Thyroid gland (tissue), 4 donors: ENCODE data around the gene ADAMTS4. TPM values are rescaled to one million over a fixed set of nuclear protein-coding genes. Genes with fewer than 3 reads are reported as not detected.

Experiments used
- DNase-seq, 2 donors: peaks; one replicate each; pipeline ENCODE4 v3.0.0-alpha.2; 2019
- H3K27ac ChIP-seq, 3 donors: fragments of 200-600 bp; sonication (generic); 1 replicate in 2 of 3; 2 replicates in 1 of 3; pipeline ENCODE4 v1.5.1; 2016 to 2019; ENCODE audit warnings: mild to moderate bottlenecking in 1 of 3, moderate library complexity in 1 of 3
- H3K27me3 ChIP-seq: fragments of 200-600 bp; sonication (generic); one replicate; pipeline ENCODE4 v1.5.1; 2019
- H3K36me3 ChIP-seq, 2 donors: fragments of 200-600 bp; sonication (generic); one replicate each; pipeline ENCODE4 v1.5.1; 2016 to 2019
- H3K4me1 ChIP-seq, 2 donors: fragments of 200-600 bp; sonication (generic); one replicate each; pipeline ENCODE4 v1.5.1; 2017 to 2019
- H3K4me3 ChIP-seq, 3 donors: fragments of 200-600 bp; sonication (generic); replicated peaks in 1 of 3; 1 replicate in 2 of 3; 2 replicates in 1 of 3; pipeline ENCODE4 v1.5.1; 2016; ENCODE audit warnings: mild to moderate bottlenecking in 1 of 3
- H3K9me3 ChIP-seq: fragments of 200-600 bp; sonication (generic); one replicate; pipeline ENCODE4 v1.5.1; 2017
- CTCF ChIP-seq, 6 experiments: fragments of 200-600 bp in 3 of 6; fragments of 450-650 bp in 3 of 6; sonication (generic) in 3 of 6; IDR thresholded peaks; one replicate each; pipeline ENCODE4 v1.5.1; 2016 to 2019; ENCODE audit warnings: antibody characterized with exemption in 6 of 6, mild to moderate bottlenecking in 2 of 6, inconsistent platforms in 1 of 6, moderate library complexity in 1 of 6
- POLR2A ChIP-seq, 2 donors: fragments of 450-650 bp; IDR thresholded peaks; one replicate each; pipeline ENCODE4 v1.6.1; 2017; ENCODE audit warnings: antibody characterized with exemption in 2 of 2, mild to moderate bottlenecking in 2 of 2, moderate library complexity in 1 of 2
- WGBS, 2 donors: methylation state at CpG; one replicate each; pipeline ENCODE4 v1.1.5; 2017; 5-methylcytosine and 5-hydroxymethylcytosine counted together
- intact Hi-C: fragments of 100-400 bp; cut with DNase I; formaldehyde crosslinking; loops from one replicate; pipeline ENCODE4 v1.15.1; 2023
- total RNA-seq, 4 donors: library from RNA; depleted of rRNA; stranded (reverse); fragments of >200 nt; gene quantifications; one replicate each; pipeline ENCODE4 v1.2.3, GENCODE V29; 2016

The ADAMTS4 gene
- total RNA-seq = 10 to 100 TPM in 1 of 4 donors, 1 to 10 TPM in 3; 4.6 to 24.4 (median 9.4) TPM

- Histone ChIP-seq H3K27me3 (no peaks in the 10 kb centered on the region), H3K36me3 (peaks cover 0 to 5% of the 10 kb centered on the region in 2 donors), H3K27ac (peak within 1 kb of the TSS; percentile 94 to 96 (median 94)), H3K9me3 (no peaks in the 10 kb centered on the region), H3K4me1 (peaks cover 20 to 41% of the 10 kb centered on the region in 2 donors), H3K4me3 (peak within 1 kb of the TSS in 1 of 3 donors; percentile 38)
- TF ChIP-seq POLR2A (IDR thresholded peaks at IDR 0.05) (peak in 1 of 2 donors; percentile 41), CTCF (IDR thresholded peaks at IDR 0.05) (no peak)
- peak in 1 of 2 donors; percentile 23 for DNase-seq
- WGBS, 2 donors = 64 to 70% methylated on average over 11 of the region's 11 CpGs
- intact Hi-C loops = loop anchor here (10.0 kb wide), 1 partner anchor 186 kb away; no protein-coding TSS in a partner anchor
Observed at GRCh38 chr1:161198897-161199431, at the start of gene ADAMTS4. Gene ADAMTS4, minus strand, starts transcription at chr1:161199054. Its CDS starts 427 bp downstream, at chr1:161198627.

- H3K27me3 ChIP-seq = no peaks in the 10 kb centered on the region
- intact Hi-C loops = no loop called here
- no peak overlapping the region for H3K4me3 ChIP-seq
- no peaks in the 10 kb centered on the region for H3K4me1 ChIP-seq
- H3K9me3 ChIP-seq = no peaks in the 10 kb centered on the region
- TF ChIP-seq POLR2A (IDR thresholded peaks at IDR 0.05) (no peak), CTCF (IDR thresholded peaks at IDR 0.05) (no peak)
- DNase-seq = no peak
- no peaks in the 10 kb centered on the region for H3K36me3 ChIP-seq
- no peak overlapping the region for H3K27ac ChIP-seq
- WGBS, 2 donors = 79 to 93% methylated on average over 4 of the region's 4 CpGs
Observed at GRCh38 chr1:161244888-161245287, 46.0 kb upstream of the ADAMTS4 start.

- Histone ChIP-seq H3K27ac (no peak overlapping the region), H3K9me3 (no peaks in the 10 kb centered on the region), H3K4me1 (no peaks in the 10 kb centered on the region), H3K27me3 (no peaks in the 10 kb centered on the region), H3K36me3 (no peaks in the 10 kb centered on the region), H3K4me3 (no peak overlapping the region)
- 75 to 85% methylated on average over 2 of the region's 2 CpGs for WGBS, 2 donors
- no peak for DNase-seq
- intact Hi-C loops = no loop called here
- no peak for TF ChIP-seq POLR2A (IDR thresholded peaks at IDR 0.05)
- TF ChIP-seq CTCF (IDR thresholded peaks at IDR 0.05) = no peak
Observed at GRCh38 chr1:161242313-161242712, 43.5 kb upstream of the ADAMTS4 start.

GRCh38 chr1:161241682-161242081, 42.8 kb upstream of the ADAMTS4 start:
- DNase-seq = no peak
- H3K4me1 ChIP-seq = no peaks in the 10 kb centered on the region
- no peaks in the 10 kb centered on the region for H3K27me3 ChIP-seq
- H3K4me3 ChIP-seq = no peak overlapping the region
- TF ChIP-seq POLR2A (IDR thresholded peaks at IDR 0.05) = no peak
- no peak for TF ChIP-seq CTCF (IDR thresholded peaks at IDR 0.05)
- H3K36me3 ChIP-seq = no peaks in the 10 kb centered on the region
- no peak overlapping the region for H3K27ac ChIP-seq
- no peaks in the 10 kb centered on the region for H3K9me3 ChIP-seq
- WGBS, 2 donors = 79 to 82% methylated on average over 3 of the region's 3 CpGs
- intact Hi-C loops = no loop called here

GRCh38 chr1:161238039-161238473, 39.2 kb upstream of the ADAMTS4 start, which contains the start of gene NR1I3:
Gene NR1I3, minus strand, starts transcription at chr1:161238203. Its CDS starts 1,638 bp downstream, at chr1:161236565.
- Histone ChIP-seq H3K27ac (no peak within 1 kb of the TSS), H3K4me1 (no peaks in the 10 kb centered on the region), H3K9me3 (no peaks in the 10 kb centered on the region), H3K27me3 (no peaks in the 10 kb centered on the region), H3K4me3 (no peak within 1 kb of the TSS), H3K36me3 (no peaks in the 10 kb centered on the region)
- TF ChIP-seq CTCF (IDR thresholded peaks at IDR 0.05) (no peak), POLR2A (IDR thresholded peaks at IDR 0.05) (no peak)
- 70 to 72% methylated on average over 4 of the region's 4 CpGs for whole genome bisulfite sequencing, 2 donors
- DNase-seq = no peak
- intact Hi-C loops = no loop called here
